ENCODE results near the gene USP28.
"Not testable (repeated sequence)": the region's sequence is repeated elsewhere in the genome, so short reads cannot be mapped to it uniquely, and the experiment has no call there.

The USP28 gene

GRCh38 chr11:113838005-113838404 lies 37.4 kb downstream of the USP28 start:
- DNase-seq (ENCODE audit: low spot score) = no peak

GRCh38 chr11:113835306-113835705 lies 40.1 kb downstream of the USP28 start:
- DNase-seq (ENCODE audit: low spot score) = no peak

- DNase-seq (ENCODE audit: low spot score) = no peak
These were observed 42.2 kb downstream of the USP28 start for GRCh38 chr11:113833151-113833550.

- DNase-seq (ENCODE audit: low spot score) = no peak
These were observed 44.1 kb downstream of the USP28 start for GRCh38 chr11:113831314-113831713.

- no peak for DNase-seq (ENCODE audit: low spot score)
These were observed 45.6 kb downstream of the USP28 start for GRCh38 chr11:113829751-113830150.

GRCh38 chr11:113828191-113828590 lies 47.2 kb downstream of the USP28 start:
- DNase-seq (ENCODE audit: low spot score) = no peak

GRCh38 chr11:113827477-113827876 lies 47.9 kb downstream of the USP28 start:
- DNase-seq (ENCODE audit: low spot score) = no peak

GRCh38 chr11:113818426-113818825 lies 56.9 kb downstream of the USP28 start:
- DNase-seq (ENCODE audit: low spot score) = no peak

- DNase-seq (ENCODE audit: low spot score) = no peak
These were observed 57.7 kb downstream of the USP28 start for GRCh38 chr11:113817626-113818025.

GRCh38 chr11:113817162-113817561 lies 58.2 kb downstream of the USP28 start:
- no peak for DNase-seq (ENCODE audit: low spot score)

GRCh38 chr11:113814181-113814580 lies 61.2 kb downstream of the USP28 start:
- DNase-seq (ENCODE audit: low spot score) = no peak

GRCh38 chr11:113808931-113809330 lies 66.4 kb downstream of the USP28 start:
- DNase-seq (ENCODE audit: low spot score) = no peak

- DNase-seq (ENCODE audit: low spot score) = peak; percentile 42
These were observed 69.0 kb downstream of the USP28 start for GRCh38 chr11:113806406-113806805.

GRCh38 chr11:113805640-113806039 lies 69.7 kb downstream of the USP28 start:
- no peak for DNase-seq (ENCODE audit: low spot score)

- DNase-seq (ENCODE audit: low spot score) = no peak
These were observed 72.8 kb downstream of the USP28 start for GRCh38 chr11:113802621-113803020.

- peak; percentile 43 for DNase-seq (ENCODE audit: low spot score)
These were observed 78.6 kb downstream of the USP28 start for GRCh38 chr11:113796663-113797259.

- DNase-seq (ENCODE audit: low spot score) = no peak
These were observed 85.6 kb downstream of the USP28 start for GRCh38 chr11:113789675-113790320.

- DNase-seq (ENCODE audit: low spot score) = not testable (repeated sequence)
These were observed 86.4 kb downstream of the USP28 start for GRCh38 chr11:113789016-113789415.

GRCh38 chr11:113782134-113782533 lies 93.2 kb downstream of the USP28 start:
- DNase-seq (ENCODE audit: low spot score) = no peak

GRCh38 chr11:113781682-113782081 lies 93.7 kb downstream of the USP28 start:
- no peak for DNase-seq (ENCODE audit: low spot score)

GRCh38 chr11:113779496-113779895 lies 95.9 kb downstream of the USP28 start, which contains the start of gene CLDN25:
TSS of gene CLDN25 (plus strand) at chr11:113779796. CDS start at chr11:113779796, 0 bp downstream.
- DNase-seq (ENCODE audit: low spot score) = no peak

GRCh38 chr11:113778111-113778910 lies 97.1 kb downstream of the USP28 start:
- peak; percentile 38 for DNase-seq (ENCODE audit: low spot score)

- DNase-seq (ENCODE audit: low spot score) = no peak
These were observed 101.2 kb downstream of the USP28 start for GRCh38 chr11:113774174-113774503.

Measured in SW480 (cell line).